Activated naive CD8-positive, alpha-beta T cell treated with anti-CD3 and anti-CD28 coated beads for 36 hours (primary cell): ENCODE measurements around the gene TEKT5. TPM values are rescaled to one million over a fixed set of nuclear protein-coding genes. Genes with fewer than 3 reads are reported as not detected.

Experiments
- DNase-seq: peaks from one replicate; pipeline ENCODE4 v3.0.0; 2021
- H3K27ac Mint-ChIP-seq: one replicate; pipeline ENCODE4 v1.8.0; 2022; ENCODE audit warnings: mild to moderate bottlenecking, moderate library complexity, mixed read lengths
- H3K27me3 Mint-ChIP-seq: one replicate; pipeline ENCODE4 v1.8.0; 2022; ENCODE audit warnings: mild to moderate bottlenecking, mixed read lengths
- H3K36me3 Mint-ChIP-seq: one replicate; pipeline ENCODE4 v1.8.0; 2021; ENCODE audit warnings: mild to moderate bottlenecking, mixed read lengths
- H3K4me1 Mint-ChIP-seq: one replicate; pipeline ENCODE4 v1.8.0; 2021; ENCODE audit warnings: mixed read lengths
- H3K4me3 Mint-ChIP-seq: one replicate; pipeline ENCODE4 v1.8.0; 2022; ENCODE audit warnings: mild to moderate bottlenecking, moderate library complexity, mixed read lengths
- H3K9me3 Mint-ChIP-seq: one replicate; pipeline ENCODE4 v1.8.0; 2022; ENCODE audit warnings: mixed read lengths
- total RNA-seq, 2 experiments: library from RNA; stranded (reverse); gene quantifications; one replicate each; pipeline ENCODE4 v1.2.3, GENCODE V29; 2021

Gene TEKT5
- total RNA-seq, 2 experiments from 2014 or later = not detected

DNA sequence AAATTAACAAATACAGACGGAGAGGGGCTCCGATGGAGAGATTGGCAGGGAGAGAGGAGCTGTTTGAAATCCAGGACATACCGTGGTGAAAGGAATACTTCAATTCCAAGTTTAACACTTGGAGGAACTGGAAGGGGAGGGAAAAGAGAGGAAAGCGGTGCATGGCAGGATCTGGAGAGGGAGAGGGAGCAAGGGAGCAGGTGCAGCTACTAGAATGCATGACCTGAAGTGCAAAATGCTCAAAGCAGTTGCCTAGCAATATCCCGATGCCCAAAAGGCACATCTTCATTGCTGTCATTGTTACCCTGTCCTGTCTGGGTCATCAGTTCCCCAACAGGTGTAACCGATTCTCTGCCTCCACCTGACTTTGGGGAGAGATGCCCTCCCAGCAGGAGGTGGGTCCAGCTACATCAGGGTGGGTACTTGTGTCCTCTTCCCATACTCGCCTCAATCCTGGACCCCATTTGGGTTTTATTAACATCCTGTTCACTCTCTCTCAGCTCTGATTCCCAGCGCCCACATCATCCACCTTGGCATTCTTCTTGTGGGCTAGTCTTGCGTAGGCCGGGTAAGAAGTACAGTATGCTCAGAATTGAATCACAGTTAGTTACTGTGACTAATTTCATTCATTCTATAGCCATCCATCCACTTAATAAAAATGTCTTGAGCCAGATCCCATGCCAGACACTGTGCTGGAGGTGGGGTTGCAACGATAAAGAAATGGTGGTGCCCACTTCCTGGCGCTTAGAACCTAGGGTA lies 76.9 kb downstream of the TEKT5 start:
- no peak overlapping the region for H3K27ac Mint-ChIP-seq
- peaks cover 25% of the 10 kb centered on the region for H3K27me3 Mint-ChIP-seq
- DNase-seq = no peak
- H3K4me3 Mint-ChIP-seq = no peak overlapping the region
- H3K9me3 Mint-ChIP-seq = no peaks in the 10 kb centered on the region
- H3K36me3 Mint-ChIP-seq = no peaks in the 10 kb centered on the region
- peaks cover 3% of the 10 kb centered on the region for H3K4me1 Mint-ChIP-seq

DNA sequence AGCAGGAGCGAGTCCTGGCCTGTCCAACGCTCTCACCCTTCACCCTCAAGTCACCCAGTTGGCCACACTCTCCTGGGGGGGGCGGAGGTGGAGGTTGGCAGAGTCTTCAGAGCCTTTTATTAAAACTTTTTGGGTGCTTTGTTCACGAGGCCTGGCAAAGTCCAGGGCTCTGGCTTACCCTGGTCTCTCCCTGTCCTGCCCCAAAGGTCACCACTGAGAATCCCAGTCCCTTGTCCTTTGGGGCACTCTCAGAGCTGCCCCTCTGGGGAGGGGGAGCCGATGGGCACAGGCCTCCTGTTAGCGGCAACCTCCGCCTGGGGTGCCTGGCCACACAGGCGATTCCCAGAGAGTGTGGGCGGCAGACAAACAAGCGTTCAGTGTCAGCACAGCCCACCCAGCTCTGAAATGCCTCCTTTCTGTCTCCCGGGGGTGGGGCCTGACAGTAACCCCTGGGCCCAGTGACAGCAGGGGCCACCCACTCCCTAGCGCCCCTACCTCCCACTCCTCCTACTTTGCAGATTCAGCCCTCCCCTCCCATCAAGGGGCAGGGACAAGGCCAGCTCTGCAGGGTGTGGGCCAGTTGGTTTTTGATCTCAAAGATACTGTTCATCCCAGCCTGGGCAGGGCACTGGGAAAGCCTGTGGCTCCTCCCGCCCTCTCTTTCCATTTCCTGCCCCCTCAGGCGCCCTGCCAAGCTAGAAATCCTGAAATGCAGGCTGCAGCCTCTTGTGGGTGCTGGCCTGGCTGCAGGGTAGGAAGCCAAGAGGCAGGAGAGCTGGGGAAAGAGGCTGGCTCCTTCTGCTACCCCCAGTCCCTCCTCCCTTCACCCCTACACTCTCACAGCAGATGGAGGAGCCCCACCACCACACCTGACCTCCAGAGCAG lies 77.7 kb downstream of the TEKT5 start:
- Mint-ChIP-seq H3K9me3 (no peaks in the 10 kb centered on the region), H3K4me1 (peaks cover 3% of the 10 kb centered on the region), H3K27me3 (peaks cover 26% of the 10 kb centered on the region), H3K36me3 (no peaks in the 10 kb centered on the region), H3K4me3 (no peak overlapping the region), H3K27ac (no peak overlapping the region)
- DNase-seq = no peak

DNA sequence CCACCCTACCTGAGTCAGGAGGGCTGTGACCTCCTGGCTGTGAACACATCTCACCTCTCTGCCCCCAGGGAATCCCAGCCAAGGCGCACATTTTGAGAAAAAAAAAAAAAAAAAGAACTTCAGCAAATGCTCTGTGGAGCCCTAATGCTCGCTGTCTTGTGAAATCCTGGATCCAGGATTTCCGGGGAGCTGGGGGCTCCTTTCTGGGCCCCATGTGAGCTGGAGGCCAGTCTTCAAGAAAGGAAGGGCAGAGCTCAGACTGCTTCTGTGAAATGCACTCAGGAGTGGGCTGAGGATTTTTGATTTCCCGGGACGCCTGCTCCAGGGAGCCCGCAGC lies 78.3 kb downstream of the TEKT5 start:
- DNase-seq = no peak
- H3K9me3 Mint-ChIP-seq = no peaks in the 10 kb centered on the region
- peaks cover 3% of the 10 kb centered on the region for H3K4me1 Mint-ChIP-seq
- H3K36me3 Mint-ChIP-seq = no peaks in the 10 kb centered on the region
- H3K4me3 Mint-ChIP-seq = no peak overlapping the region
- H3K27me3 Mint-ChIP-seq = peaks cover 29% of the 10 kb centered on the region
- H3K27ac Mint-ChIP-seq = no peak overlapping the region

DNA sequence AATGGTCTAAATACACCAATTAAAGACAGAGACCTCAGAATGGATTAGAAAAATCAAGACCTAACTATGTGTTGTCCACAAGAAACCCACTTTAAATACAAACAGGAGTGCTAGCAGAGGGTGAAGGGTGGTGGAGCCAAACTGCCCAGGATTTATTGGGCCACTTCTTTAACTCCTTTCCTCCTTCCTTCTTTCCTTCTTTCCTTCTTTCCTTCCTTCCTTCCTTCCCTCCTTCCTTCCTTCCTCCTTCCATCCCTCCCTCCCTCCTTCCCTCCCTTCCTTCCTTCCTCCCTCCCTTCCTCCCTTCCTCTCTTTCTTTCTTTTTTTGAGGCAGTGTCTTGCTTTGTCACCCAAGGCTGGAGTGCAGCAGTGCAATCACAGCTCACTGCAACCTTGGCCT lies 80.0 kb downstream of the TEKT5 start:
- Mint-ChIP-seq H3K27me3 (peaks cover 24% of the 10 kb centered on the region), H3K4me1 (peaks cover 3% of the 10 kb centered on the region), H3K27ac (no peak overlapping the region), H3K4me3 (no peak overlapping the region), H3K9me3 (no peaks in the 10 kb centered on the region), H3K36me3 (no peaks in the 10 kb centered on the region)
- DNase-seq = no peak

DNA sequence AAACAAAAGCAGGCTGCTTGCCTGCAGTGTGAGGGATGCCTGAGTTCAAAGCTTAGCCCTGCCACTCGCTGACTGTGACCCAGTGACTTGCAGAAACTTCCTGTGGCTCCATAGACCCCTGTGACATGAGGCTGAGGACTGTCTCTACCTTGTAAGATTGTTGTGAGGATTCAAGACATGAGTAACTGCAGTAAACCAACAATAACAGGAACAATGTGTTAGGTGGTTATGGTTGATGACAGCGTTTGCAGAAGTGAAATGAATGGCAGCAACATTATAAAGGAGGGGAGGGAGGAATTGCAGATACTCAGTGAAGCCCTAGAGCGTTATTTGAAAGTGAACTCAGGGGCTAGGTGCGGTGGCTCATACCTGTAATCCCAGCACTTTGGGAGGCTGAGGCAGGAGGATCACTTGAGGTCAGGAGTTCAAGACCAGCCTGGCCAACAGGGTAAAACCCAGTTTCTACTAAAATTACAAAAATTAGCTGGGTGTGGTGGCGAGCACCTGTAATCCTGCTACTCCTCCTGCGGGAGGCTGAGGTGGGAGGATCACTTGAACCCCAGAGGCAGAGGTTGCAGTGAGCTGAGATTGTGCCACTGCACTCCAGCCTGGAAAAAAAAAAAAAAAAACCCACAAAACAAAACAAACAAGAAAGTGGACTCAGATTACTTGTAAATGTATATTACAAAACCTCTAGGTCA lies 80.8 kb downstream of the TEKT5 start:
- Mint-ChIP-seq H3K27me3 (peaks cover 16% of the 10 kb centered on the region), H3K4me1 (no peaks in the 10 kb centered on the region), H3K36me3 (no peaks in the 10 kb centered on the region), H3K9me3 (no peaks in the 10 kb centered on the region), H3K27ac (no peak overlapping the region), H3K4me3 (no peak overlapping the region)
- no peak for DNase-seq

DNA sequence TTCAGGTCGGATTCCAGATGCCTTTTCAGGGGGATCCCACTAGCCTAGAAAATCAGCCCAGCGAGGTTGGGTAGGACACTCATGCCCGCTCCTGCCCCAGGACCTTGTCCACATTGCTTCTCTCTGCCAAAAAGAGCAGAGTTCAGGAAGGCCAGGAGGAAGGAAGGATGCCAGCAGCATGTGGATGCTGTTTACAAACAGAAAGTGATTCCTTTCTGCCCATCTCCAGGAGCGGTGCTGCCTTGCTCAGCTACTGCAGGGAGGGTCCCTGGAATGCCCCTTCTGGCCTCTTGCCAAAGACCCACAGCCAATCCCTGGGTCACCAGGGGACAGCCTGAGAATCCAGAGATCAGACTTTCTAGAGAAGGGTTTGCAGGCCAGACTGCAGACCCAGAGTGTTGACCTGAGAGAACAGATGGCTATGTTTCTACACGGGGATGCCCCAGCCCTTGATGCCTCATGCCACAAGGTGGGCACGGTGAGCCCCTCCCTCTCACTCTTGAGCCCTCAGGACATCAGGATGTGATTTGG lies 82.0 kb downstream of the TEKT5 start:
- Mint-ChIP-seq H3K36me3 (no peaks in the 10 kb centered on the region), H3K4me3 (no peak overlapping the region), H3K4me1 (no peaks in the 10 kb centered on the region), H3K27ac (no peak overlapping the region), H3K9me3 (no peaks in the 10 kb centered on the region), H3K27me3 (peaks cover 12% of the 10 kb centered on the region)
- no peak for DNase-seq

DNA sequence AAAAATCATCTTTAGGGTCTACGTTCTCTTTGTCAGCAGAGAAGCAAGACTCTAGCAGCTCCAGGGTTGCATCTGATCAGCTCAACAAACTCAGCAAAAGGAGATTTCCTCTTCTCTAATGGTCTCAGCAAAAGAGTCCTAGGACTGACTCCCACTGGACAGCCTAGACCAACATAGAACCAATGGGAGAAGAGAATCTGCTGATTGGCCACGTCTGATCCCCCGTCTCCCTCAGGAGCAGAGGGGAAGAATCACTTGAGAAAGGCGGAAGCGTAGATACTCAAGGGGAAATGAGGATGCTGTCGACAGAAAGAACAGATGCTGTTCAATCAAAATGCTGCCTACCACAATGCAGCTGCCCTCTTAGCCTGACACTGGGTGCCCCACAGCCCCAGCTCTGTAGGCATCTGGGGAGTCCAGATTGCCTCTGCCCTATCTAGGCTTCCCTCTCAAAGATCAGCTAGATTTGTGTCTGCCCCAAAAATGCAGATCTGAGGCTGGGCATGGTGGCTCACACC lies 82.8 kb downstream of the TEKT5 start:
- no peak for DNase-seq
- Mint-ChIP-seq H3K36me3 (no peaks in the 10 kb centered on the region), H3K9me3 (no peaks in the 10 kb centered on the region), H3K27me3 (peaks cover 7% of the 10 kb centered on the region), H3K27ac (no peak overlapping the region), H3K4me1 (no peaks in the 10 kb centered on the region), H3K4me3 (no peak overlapping the region)

DNA sequence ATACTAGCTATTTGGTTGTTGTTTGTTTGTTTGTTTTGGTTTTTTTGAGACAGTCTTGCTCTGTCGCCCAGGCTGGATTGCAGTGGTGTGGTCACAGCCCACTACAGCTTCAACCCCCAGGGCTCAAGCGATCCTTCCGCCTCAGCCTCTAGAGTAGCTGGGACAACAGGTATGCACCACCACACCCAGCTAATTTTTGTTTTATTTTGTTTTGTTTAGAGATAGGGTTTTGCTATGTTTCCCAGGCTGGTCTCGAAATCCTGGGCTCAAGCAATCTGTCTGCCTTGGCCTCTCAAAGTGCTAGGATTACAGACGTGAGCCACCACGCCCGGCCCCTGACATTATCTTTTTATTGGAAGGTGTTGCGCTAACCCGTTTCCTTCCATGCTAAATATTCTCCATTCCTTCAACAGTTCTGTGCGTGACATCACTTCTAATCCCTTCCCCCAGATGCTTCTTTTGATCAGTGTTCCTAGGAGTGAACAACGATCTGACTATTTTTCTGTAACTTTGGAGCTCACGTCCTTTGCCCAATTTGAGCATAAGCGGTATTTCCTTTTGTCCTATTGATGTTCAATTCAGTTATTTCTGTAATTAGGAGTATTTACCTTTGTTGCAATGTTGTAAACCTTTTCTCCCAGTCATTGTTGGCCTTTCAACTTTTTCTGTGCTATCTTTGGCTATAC lies 84.1 kb downstream of the TEKT5 start:
- no peak overlapping the region for H3K4me3 Mint-ChIP-seq
- H3K27ac Mint-ChIP-seq = no peak overlapping the region
- no peaks in the 10 kb centered on the region for H3K4me1 Mint-ChIP-seq
- peaks cover 14% of the 10 kb centered on the region for H3K27me3 Mint-ChIP-seq
- no peaks in the 10 kb centered on the region for H3K36me3 Mint-ChIP-seq
- DNase-seq = no peak
- H3K9me3 Mint-ChIP-seq = no peaks in the 10 kb centered on the region

DNA sequence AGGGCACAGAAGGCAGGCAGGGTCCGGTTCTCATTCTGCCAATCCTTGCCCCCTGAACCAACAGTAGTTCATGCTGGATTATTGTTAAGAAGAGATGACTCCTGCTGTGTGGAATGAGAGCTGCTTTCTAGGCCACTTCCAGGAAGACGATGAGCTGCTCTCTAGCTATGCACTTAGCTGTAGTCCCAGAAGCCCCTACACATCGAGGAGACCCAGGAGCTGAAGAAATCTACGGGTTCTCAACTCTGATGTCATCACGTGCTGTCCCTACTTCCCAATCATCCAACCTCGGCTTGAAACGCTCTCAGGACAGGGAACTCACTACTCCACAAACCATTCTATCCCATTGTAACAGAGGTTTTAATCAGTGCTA lies 85.3 kb downstream of the TEKT5 start:
- no peak for DNase-seq
- peaks cover 10% of the 10 kb centered on the region for H3K27me3 Mint-ChIP-seq
- H3K9me3 Mint-ChIP-seq = no peaks in the 10 kb centered on the region
- H3K36me3 Mint-ChIP-seq = no peaks in the 10 kb centered on the region
- H3K4me1 Mint-ChIP-seq = no peaks in the 10 kb centered on the region
- H3K4me3 Mint-ChIP-seq = no peak overlapping the region
- H3K27ac Mint-ChIP-seq = no peak overlapping the region

DNA sequence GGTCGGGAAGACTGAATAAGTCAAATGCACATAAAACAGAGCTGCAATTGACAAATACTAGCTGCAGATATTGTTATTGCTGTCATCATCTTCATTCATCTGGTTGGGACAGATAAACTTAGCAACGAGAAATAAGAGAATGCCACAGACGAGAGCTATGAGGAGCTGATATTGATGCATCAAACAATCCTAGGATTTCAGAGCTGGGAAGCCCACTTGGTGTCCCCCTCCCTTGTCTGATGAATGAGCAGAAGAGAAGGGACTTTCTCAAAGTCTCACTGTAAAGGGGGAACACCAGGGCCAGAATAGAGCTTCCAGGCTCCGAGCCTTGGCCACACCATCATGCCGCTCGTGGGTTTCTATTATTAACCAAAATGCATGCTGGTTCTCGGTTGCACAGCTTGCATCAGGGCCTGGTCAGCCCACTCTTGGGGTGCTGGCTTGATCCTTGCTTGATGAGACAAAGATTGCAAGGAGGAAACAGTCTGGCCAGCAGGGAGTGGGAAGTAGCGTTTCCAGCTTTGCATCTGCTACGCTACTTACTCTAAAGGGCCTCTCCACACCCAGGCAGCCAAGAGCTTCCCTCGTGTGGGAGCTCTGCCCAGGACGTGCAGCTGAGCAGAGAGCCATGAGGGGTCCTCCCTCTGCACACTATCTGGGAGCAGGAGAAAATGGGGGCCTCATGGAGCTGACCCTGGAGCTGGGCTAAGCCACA lies 85.9 kb downstream of the TEKT5 start:
- Mint-ChIP-seq H3K9me3 (no peaks in the 10 kb centered on the region), H3K27me3 (peaks cover 11% of the 10 kb centered on the region), H3K4me1 (no peaks in the 10 kb centered on the region), H3K36me3 (no peaks in the 10 kb centered on the region), H3K4me3 (no peak overlapping the region), H3K27ac (no peak overlapping the region)
- DNase-seq = no peak

DNA sequence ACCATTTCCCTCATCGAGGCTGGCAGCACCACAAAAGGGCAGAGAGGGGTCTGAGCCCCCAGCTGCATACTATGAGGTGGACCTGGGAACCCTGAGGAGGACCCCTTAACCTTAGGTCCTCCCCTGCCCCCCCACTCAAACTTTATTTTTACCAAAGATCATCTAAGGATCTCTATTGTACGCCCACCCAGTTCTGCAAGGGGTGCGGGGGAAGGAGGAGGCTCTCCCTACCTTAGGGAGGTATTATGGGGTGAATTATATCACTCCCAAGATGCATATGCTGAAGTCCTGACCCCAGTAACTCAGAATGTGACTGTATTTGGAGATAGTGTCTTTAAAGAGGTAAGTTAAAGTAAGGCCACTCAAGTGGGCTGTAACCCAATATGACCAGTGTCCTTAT lies 87.6 kb downstream of the TEKT5 start:
- no peak overlapping the region for H3K27ac Mint-ChIP-seq
- no peaks in the 10 kb centered on the region for H3K36me3 Mint-ChIP-seq
- peaks cover 14% of the 10 kb centered on the region for H3K27me3 Mint-ChIP-seq
- no peak overlapping the region for H3K4me3 Mint-ChIP-seq
- no peaks in the 10 kb centered on the region for H3K9me3 Mint-ChIP-seq
- H3K4me1 Mint-ChIP-seq = no peaks in the 10 kb centered on the region
- DNase-seq = no peak

DNA sequence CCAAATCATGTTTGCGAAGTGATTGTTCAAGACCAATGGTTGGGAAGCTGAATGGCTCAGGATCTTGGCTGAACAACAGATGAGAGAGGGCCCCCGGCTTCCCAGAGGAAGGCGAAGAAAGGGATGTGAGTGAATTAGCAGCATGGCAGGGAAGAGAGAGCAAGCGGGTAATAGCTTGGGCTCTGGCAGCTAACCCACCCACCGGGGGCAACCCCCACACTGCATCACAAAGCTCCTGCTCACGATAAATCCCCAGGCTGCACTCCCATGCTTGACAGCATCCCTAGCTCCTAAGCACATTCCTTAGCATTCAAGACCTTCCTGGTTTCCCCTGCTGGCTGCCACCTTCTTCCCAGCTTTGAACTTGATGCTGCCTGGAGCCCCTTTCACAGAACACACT lies 88.1 kb downstream of the TEKT5 start:
- H3K4me1 Mint-ChIP-seq = no peaks in the 10 kb centered on the region
- H3K9me3 Mint-ChIP-seq = no peaks in the 10 kb centered on the region
- H3K4me3 Mint-ChIP-seq = no peak overlapping the region
- no peak overlapping the region for H3K27ac Mint-ChIP-seq
- DNase-seq = no peak
- H3K36me3 Mint-ChIP-seq = no peaks in the 10 kb centered on the region
- peaks cover 10% of the 10 kb centered on the region for H3K27me3 Mint-ChIP-seq

DNA sequence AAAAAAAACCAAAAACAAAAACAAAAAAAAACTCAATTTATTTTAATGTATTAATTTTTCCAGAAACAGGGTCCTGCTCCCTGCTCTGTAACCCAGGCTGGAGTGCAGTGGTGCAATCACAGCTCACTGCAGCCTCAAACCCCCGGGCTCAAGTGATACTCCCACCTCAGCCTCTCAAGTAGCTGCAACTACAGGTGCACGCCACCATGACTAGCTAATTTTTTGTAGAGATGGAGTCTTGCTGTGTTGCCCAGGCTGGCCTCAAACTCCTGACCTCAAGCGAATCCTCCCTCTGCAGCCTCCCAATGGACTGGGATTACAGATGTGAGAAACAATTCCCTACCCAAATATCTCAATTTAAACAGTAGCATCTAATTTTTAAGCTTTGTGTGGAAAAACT lies 89.1 kb downstream of the TEKT5 start:
- Mint-ChIP-seq H3K27me3 (peaks cover 10% of the 10 kb centered on the region), H3K27ac (no peak overlapping the region), H3K4me1 (no peaks in the 10 kb centered on the region), H3K4me3 (no peak overlapping the region), H3K9me3 (no peaks in the 10 kb centered on the region), H3K36me3 (no peaks in the 10 kb centered on the region)
- DNase-seq = no peak
